GM21825 (cell line): ENCODE results near the gene POLRMT.
"Not testable (repeated sequence)": the region's sequence is repeated elsewhere in the genome, so short reads cannot be mapped to it uniquely, and the experiment has no call there.

Source experiments
- ATAC-seq: cut with Tn5 transposase; IDR thresholded peaks from one replicate; pipeline ENCODE4 v1.9.1; 2021; ENCODE audit warnings: mild to moderate bottlenecking, moderate library complexity; ENCODE audit not compliant: unreplicated experiment

Gene POLRMT

DNA sequence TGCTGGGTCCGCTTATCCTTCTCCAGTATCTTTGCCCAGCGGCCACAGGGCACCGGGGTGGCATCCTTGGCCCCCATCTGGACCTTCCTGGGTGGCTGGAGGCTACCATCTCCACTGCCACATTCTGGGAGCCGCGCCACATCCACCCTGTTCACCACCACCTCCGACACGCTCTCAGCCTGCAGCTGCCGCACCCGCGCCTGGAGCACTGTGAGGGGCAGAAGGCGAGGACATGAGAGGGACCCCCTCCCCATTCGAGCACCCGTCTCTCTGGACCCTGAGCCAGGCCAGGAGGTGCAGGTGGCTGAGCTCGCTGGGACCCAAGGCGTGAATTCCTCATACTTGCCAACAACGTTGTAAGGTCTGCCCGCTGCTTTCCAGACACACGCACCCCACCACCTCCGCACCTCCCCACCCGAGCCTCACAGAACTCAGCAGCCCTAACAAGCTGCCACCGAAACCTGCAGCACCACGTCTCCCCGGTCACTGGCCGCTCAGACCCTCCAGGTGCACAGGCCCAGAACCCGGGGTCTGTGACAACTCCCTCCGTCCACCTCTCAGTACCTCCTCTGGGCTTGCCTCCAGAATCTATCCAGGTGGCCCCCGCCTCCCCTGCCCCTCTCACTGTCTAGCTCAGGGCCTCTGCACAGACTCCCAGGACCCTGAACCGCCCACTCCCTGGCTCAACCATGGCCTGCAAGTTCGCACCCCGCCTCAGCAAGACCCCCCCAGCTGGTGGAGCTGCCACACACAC, 3.2 kb downstream of the POLRMT start:
- ATAC-seq = no peak

DNA sequence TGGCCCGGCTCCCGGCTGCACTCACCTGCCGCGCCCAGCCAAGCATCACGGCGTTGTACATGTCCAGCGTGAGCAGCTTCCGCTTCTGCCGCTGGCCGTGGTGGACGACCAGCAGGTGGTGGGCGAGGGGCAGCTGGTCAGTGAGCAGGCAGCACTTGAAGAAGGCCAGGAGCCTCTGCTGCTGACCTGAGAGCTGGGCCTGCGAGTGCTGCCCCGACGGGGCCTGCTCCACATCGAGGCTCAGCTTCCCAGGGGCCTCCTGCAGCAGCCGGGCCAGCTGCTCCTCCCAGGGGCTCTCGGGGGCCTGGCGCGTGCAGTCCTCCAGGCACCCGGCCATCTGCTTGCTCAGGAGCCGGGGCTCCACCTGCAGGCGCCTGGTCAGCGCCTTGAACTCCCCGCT, 3.8 kb downstream of the POLRMT start:
- ATAC-seq = not testable (repeated sequence)

DNA sequence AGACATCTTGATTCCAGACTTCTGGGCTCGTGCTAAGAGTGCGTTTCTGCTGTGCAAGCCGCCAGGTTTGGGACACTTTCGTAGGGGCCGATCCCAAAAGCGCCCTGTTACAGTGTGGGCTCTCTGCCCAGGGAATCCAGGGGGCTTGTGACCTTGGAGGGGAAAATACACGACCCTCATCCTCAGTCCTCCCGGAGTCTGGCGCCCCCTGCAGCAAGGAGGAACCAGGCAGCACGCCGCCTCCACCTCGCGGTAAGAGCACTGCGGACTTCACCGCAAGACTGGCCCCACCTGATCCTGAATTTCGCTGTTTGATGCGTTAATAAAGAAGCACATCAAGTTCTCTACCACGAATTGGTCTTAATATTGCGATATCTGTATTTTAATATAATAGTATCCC, 5.2 kb downstream of the POLRMT start:
- no peak for ATAC-seq

DNA sequence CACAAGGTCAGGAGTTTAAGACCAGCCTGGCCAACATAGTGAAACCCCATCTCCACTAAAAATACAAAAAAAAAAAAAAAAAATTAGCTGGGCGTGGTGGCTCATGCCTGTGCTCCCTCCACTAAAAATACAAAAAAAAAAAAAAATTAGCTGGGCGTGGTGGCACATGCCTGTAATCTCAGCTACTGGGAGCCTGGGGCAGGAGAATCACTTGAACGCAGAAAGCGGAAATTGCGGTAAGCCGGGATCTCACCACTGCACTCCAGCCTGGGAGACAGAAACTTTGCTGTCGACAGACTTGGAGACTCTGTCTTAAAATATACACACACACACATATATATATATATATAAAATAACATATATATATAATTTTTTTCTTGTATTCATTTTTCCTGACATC, 6.8 kb downstream of the POLRMT start:
- not testable (repeated sequence) for ATAC-seq

DNA sequence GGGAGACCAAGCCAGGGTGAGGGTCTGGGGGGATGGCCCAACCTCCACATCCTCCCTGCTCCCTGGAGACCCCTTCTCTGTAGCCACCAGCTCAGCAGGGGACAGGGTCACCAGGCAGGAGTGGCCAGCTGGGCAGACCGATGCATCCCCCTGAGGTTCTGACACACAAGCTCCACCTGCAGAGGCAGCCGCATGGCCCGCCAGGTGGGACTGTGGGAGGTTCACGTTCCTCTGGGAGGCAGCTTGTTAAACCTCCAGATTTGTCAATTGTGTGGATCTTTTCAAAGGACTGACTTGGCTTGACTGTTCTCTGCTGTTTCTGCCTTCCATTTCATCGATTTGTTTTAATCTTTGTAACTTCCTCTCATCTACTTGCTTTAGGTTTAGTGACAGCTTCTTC, 8.1 kb downstream of the POLRMT start:
- ATAC-seq = no peak

DNA sequence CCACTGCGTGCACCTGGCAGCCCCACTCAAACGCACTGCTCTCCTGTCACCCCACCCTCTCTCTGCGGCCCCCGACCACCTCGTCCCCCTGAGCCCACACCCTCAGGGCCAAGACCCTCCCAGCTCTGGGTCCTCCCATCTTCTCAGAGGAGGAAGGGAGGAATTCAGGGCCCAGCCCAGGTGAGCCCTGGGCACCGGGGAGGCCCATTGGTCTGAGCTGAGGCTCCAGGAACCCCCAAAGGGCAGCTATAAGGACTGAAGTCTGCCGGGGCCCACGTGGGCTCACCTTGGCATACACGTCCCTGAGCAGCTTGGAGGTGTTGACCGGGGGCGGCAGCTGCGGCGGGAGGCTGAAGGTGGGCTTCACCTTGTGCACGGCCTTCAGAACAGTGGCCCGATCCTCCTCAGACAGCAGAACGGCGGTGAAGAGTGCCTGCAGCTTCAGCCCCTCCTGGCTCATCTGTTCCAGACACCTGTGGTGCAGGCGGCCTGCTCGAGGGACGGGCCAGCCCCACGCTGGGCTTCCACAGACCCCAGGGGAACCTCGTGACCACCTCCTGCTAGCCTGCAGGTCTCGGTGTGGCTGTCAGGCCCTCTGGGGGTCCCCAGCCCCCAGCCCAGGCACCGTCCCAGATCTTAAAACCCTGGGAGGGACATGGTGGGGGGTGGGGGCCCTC, 8.8 kb downstream of the POLRMT start:
- ATAC-seq = no peak

DNA sequence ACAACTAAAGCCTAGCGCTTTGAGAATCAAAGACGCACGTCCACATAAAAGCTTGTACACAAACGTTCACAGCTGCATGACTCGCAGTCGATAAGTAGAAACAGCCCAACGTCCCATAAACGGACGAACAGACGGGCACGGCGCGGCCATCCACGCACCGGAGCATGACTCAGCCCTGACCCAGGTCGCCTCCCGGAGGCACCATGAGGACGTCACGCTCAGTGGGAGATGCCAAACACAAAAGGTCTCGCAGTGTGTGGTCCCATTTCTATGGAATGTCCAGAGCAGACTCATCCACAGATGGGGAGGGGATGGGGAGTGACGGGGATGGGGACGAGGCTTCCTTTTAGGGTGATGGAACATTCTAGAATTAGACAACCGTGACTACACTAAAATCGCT, 9.4 kb downstream of the POLRMT start:
- no peak for ATAC-seq

DNA sequence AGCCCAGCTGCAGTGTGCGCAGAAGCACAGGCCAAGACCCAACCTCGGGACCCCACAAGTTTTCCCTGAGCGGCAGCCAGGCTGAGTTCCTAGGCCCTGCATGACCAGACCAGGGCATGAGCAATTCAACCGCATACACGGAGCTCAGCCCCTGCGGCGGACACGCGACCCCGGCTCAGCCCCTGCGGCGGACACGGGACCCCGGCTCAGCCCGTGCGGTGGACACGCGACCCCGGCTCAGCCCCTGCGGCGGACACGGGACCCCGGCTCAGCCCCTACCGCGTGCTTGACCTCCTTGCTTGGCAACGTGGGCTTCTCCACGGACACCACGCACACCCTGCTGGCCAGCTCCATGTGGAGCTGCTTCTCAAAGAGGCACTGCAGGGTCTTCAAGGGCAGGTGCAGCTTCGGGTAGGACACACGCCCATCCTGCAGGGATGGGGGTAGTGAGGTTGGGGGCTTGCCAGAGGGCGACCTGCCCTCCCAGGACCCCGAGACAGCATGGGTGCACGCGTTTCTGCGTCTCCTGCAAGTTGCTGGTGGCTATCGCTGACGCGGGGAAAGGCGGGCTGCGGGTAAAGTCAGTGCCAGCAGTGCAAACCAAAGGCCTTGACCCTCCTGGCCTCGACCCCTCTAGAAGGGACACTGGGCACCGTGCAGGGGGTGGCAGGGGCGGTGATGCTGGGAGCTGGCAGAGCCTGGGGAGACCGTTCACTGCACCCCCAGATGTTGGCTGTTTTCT, 10.0 kb downstream of the POLRMT start:
- no peak for ATAC-seq

DNA sequence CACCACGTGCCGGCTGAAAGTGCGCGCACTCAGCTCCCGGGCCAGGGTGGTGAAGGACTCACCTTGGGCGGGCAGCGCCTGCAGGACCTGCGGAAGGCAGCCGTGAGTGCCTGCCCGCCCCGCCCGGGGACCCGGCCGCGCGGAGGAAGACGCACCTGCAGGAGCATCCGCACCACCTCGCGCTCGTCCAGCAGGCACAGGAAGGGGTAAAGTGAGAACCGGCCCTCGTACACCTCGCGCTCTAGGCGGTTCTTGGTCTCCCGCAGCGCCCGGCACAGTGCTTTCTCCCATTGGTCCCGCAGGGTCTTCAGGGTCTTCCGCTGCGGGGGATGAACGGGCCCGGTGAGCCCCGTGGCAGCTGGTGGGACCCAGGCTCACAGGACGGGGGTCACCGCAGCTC, 10.7 kb downstream of the POLRMT start:
- ATAC-seq = no peak

DNA sequence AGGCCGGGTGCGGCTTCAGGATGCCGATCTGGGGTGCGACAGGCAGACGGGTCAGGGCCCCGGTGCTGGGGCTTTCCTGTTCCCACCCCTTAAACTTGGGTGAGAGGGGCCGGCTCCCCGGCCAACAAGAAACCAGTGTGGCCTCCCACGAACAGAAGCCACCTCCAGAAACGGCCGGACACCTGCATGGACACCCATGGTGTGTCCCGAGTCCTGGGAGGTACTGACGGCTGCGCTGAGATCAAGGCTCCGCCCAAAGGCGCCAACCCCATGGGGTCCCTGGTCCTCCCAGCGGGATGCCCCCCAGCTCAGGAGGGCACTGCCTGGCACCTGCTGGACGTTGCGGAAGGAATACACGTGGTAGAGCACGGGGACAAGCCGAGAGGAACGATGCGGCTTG, 11.5 kb downstream of the POLRMT start:
- ATAC-seq = no peak

DNA sequence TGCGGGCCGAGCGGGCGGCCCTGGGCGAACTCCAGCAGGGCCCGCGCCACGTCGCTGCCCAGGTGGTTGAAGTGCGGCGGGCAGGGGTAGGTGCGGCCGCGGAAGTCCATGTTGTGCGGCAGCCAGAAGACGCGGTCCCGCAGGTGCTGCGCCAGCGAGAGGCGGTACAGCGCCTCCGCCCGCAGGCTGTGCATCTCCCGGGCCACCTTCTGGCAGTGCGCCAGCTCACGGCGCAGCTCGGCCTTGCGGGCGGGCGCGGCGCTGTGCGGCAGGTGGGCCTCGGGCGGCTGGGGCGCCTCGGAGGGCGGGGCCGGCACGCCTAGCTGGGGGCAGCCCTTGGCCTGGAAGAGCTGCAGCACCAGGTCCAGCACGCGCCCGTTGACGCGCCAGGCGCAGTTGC, 12.1 kb downstream of the POLRMT start:
- not testable (repeated sequence) for ATAC-seq

DNA sequence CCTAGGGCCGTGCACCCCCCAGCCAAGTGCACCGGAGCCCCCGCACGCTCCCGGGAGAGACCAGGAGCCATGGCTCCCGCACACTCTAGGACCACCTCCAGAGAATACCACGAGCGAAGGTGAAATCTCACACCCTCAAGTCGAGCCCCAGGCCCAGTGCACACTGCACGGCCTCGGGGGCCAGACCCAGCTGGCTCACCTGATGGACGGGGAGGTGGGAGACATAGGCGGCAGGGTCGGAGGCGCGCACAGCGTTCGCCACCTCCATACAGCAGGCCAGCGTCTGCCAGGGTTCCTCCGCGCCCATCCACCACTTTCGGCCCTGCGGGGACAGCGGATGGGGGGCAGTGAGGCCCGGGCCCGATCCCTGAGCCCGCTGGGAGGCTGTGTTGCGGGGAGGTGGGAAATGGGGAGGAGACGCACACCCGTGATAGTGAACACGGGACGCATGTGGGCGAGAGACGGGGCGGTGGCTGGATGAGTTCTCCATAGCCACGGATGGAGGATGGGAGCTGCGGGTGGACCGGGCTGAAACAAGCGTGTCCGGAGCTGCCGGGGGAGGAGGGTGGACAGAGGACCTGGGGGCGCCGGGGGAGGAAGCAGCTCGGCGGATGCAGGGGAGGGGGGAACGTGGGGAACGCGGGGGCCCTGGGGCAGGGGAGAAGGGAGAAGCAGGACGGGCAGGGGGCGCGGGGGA, 13.0 kb downstream of the POLRMT start:
- no peak for ATAC-seq

DNA sequence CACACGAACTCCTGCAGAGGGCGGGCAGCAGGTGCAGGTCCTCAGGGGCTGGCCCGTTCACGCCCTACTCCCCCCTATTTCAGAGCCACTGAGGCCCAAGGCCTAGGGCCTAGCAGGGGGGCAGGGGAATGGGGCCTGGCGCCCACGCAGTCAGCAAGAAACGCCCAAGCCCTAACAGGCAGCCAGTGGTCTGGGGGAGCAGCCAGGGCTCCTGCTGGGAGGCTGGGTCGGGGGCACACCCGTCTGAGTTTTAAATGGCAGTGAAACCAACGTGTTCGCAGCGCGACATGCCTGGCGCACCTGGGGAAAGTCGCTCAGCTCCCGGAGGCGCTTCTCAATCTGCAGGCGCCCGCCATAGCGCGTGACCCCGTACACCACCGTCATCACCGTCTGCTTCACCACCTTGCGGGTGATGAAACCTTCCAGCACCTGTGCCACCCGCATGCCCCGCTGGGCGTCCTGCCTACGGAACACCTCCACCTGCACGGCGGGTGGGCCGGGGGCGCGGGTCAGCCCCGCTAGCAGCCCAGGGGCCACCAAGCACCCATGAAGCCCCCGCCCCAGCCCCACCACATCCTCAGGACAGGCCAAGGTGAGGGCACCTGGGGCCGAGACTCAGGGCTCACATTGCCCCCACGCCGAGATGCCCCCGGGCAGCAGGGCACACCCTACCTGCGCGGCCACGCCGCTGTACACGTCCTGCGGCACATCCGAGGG, 13.9 kb downstream of the POLRMT start:
- ATAC-seq = no peak

DNA sequence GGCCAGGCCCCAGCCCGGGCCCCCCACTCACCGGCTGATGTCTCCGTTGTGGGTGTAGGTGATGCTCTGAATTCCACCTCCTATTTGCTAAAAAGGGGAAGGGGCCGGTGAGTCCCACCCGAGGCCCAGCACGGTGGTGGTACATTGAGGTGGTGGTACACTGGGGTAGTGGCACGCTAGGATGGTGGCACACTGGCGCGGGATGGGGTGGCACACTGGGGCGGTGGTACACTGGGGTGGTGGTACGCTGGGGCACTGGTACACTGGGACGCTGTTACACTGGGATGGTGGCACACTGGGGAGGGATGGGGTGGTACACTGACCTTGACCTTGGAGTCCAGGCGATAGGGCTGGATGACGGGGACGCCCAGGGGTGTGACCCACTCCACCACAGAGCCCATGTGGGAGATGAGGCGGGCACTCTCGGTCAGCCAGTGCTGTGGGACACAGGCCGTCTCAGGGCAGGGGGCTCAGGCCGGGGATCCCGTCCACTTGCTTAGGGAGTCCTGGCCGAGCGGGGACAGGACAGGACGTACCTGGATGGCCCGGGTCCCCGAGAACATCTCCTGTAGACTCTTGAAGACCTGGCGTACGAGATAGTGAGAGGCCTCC, 14.6 kb downstream of the POLRMT start:
- no peak for ATAC-seq

DNA sequence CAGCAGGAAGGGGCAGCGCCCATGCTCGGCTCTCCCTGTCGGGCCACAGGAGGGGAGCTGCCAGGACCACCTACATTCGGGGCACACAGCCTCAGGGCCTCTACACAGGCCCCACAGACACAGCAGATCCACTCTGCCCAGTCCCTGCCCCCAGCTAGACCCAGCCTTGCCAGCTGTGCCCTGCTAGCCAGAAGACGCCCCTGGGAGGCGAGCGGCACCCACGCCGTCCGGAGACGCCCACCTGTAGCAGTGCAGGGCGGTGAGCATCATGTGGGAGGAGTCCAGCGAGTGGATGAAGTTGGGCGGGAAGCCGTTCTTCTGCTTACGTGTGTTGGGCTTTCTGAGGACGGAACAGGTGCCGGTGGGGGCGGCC, 15.1 kb downstream of the POLRMT start:
- no peak for ATAC-seq

DNA sequence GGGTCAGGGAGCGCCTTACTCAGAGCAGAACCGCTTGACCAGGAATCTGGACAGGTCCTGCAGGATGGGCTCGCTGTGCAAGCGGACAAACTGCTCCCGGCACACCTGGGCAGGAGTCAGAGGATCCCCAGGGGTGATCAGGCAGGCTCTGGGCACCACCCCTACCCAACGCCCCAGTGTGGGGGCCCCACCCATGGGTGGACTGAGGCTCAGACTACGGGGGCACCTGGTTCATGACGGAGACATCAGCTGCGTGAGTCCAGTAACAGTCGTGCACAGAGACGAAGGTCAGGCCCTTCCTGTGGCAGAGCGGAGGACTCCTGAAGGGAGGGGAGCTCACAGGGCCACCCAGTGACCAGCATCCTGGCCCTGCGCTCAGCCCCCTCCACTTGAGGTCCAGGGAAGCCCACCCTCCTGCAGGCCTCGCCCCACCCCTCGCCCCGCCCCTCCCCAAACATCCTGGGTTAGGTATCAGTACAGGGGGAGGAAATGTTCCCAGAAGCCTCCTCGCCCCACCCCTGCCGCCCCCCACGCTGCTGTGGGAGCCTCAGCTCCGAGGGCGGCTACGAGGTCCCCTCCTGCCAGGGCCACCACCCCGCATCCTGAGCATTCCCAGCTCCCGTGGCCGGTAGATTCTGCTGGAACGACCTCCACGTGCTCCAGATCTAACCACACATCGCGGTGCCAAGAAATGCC, 15.6 kb downstream of the POLRMT start:
- no peak for ATAC-seq

DNA sequence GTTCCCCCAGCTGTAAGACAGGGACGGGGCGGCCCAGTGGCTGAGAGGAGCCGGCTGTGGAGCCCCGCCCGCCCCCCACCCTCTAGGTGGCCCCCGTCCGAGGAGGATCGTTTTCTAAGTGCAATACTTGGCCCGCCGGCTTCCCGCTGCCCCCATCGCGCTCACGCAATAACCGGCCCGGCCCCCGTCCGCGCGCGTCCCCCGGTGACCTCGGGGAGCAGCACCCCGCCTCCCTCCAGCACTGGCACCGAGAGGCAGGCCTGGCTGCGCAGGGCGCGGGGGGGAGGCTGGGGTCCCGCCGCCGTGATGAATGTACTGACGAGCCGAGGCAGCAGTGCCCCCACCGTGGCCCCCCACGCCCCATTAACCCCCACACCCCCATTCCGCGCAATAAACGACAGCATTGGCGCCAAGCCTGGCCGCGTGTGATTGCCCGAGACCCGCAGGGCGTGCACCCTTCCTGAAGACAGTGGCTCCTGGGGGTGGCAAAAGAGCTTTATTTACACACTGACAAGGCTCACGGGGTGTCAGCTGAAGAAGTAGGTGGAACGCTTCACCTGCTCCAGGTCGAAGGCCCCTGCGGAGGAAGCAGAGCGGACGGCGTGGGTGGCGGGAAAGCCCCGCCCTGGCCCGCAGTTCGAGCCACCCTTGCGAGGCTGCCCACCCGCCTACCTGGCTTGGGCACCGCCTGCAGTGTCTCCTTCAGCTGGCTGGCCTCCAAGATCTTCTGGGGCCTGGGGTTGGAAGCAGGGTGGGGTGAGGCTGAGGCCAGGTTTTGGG, 16.4 kb downstream of the POLRMT start:
- ATAC-seq = no peak

DNA sequence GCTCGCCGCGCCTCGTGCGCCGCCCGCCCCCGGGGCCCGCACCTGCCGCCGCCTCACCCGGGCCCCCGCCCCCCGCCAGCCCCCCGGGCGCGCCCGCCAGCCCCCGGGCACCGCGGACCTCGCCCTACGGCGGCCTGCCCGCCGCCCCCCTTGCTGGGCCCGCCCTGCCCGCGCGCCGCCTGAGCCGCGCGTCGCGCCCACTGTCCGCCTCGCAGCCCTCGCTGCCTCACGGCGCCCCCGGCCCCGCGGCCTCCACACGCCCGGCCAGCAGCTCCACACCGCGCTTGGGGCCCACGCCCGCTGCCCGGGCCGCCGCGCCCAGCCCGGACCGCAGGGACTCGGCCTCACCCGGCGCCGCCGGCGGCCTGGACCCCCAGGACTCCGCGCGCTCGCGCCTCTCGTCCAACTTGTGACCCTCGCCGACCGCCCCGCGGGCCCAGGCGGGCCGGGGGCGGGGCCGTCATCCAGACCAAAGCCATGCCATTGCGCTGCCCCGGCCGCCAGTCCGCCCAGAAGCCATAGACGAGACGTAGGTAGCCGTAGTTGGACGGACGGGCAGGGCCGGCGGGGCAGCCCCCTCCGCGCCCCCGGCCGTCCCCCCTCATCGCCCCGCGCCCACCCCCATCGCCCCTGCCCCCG, 17.2 kb downstream of the POLRMT start:
- ATAC-seq = no peak

DNA sequence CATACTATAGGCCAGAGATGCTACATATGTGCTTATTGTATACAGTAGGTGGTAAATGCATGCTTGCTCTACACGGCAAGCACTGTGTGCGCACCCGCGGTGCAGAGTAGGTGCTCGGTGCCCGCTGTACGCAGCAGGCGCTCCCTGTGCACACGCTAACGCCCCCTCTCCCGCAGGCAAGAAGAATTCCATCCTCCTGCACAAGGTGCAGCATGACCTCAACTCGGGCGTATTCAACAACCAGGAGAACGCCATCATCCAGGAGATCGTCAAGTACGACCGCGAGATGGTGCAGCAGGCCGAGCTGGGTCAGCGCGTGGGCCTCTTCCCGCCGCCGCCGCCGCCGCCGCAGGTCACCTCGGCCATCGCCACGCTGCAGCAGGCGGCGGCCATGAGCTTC, 17.7 kb downstream of the POLRMT start:
- no peak for ATAC-seq
